ENCODE measurements around the gene ROS1.

GRCh38 chr6:117409863-117410262 is 15.9 kb downstream of the ROS1 start:
- TF ChIP-seq CTCF (IDR thresholded peaks at IDR 0.05) (no peak), POLR2A (IDR thresholded peaks at IDR 0.05) (no peak), POLR2AphosphoS5 (IDR thresholded peaks at IDR 0.05) (no peak)
